ENCODE results near the gene NUP107.

- no peak for TF ChIP-seq CTCF (IDR thresholded peaks at IDR 0.05)
- no peak for TF ChIP-seq POLR2A (IDR thresholded peaks at IDR 0.05)
Observed at GRCh38 chr12:68784015-68784414, 97.2 kb downstream of the NUP107 start.
